ENCODE data around the gene PHOX2B.

GRCh38 chr4:41751449-41752061 lies 3.0 kb upstream of the PHOX2B start:
- TF ChIP-seq YY1 (IDR thresholded peaks at IDR 0.05; ENCODE audit: insufficient read depth, insufficient read length), result no peak
- no peak for TF ChIP-seq ZNF274 (IDR thresholded peaks at IDR 0.05; ENCODE audit: low read depth, low read length)
- TF ChIP-seq SUZ12 (IDR thresholded peaks at IDR 0.05; ENCODE audit: extremely low read depth, insufficient read depth, insufficient read length), result no peak
